GM15510 (cell line): ENCODE measurements around the gene RET.

Experiments used
- POLR2A ChIP-seq: IDR thresholded peaks from 3 replicates; pipeline ENCODE4 v1.6.1; 2011; ENCODE audit warnings: borderline replicate concordance; ENCODE audit not compliant: insufficient read length; ENCODE audit errors: extremely low read depth

Gene RET

DNA sequence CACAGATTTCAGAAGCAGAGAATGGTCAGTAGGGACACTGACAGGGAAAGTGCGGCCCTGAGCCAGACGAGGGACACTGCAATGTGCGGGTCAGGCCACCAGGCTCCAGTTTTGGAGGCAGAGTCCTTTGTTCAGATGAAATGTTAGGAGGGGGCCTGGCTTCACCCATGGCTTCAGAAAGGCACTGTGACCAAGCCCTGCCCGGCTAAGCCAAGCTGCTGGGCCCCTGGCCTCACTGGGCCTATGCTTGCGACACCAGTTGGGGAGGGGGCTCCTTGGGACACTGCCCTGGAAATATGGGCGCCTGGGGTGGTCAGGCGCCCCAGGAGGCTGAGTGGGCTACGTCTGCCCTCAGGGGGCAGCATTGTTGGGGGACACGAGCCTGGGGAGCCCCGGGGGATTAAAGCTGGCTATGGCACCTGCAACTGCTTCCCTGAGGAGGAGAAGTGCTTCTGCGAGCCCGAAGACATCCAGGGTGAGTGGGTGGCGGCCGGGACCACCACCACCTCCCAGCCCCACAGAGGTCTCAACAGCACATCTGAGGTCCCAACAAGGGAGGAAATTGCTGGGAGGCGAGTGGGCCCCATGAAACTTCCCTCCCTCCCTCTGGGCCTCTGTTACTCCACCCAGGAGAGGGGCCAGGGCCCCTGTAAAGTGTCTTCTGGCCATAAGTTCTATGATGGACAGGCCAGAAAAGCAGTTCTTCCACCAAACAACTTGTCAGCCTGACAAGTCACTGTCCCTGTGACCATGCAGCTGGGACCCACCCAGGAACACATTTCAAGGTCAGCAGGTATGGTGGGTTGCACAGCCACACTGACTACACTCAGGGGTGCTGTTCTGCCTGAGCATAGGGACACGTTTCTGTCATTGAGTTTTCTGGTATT, 36.6 kb downstream of the RET start:
- no peak for TF ChIP-seq POLR2A

DNA sequence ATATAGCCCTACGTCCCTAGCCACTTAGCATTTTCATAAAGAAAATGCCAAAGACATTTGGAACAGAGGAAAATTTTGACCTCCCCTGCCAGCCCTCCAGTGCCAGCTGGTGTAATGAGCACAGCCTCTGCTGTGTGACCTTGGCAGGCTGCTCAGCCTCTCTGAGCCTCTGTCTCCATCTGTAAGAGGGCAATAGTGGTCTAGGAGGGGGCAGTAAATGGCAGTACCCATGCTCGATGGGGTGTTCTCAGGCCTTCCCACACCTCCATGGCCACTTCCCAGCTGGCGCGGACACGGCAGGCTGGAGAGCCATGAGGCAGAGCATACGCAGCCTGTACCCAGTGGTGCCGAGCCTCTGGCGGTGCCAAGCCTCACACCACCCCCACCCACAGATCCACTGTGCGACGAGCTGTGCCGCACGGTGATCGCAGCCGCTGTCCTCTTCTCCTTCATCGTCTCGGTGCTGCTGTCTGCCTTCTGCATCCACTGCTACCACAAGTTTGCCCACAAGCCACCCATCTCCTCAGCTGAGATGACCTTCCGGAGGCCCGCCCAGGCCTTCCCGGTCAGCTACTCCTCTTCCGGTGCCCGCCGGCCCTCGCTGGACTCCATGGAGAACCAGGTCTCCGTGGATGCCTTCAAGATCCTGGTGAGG, 37.3 kb downstream of the RET start:
- TF ChIP-seq POLR2A: no peak

DNA sequence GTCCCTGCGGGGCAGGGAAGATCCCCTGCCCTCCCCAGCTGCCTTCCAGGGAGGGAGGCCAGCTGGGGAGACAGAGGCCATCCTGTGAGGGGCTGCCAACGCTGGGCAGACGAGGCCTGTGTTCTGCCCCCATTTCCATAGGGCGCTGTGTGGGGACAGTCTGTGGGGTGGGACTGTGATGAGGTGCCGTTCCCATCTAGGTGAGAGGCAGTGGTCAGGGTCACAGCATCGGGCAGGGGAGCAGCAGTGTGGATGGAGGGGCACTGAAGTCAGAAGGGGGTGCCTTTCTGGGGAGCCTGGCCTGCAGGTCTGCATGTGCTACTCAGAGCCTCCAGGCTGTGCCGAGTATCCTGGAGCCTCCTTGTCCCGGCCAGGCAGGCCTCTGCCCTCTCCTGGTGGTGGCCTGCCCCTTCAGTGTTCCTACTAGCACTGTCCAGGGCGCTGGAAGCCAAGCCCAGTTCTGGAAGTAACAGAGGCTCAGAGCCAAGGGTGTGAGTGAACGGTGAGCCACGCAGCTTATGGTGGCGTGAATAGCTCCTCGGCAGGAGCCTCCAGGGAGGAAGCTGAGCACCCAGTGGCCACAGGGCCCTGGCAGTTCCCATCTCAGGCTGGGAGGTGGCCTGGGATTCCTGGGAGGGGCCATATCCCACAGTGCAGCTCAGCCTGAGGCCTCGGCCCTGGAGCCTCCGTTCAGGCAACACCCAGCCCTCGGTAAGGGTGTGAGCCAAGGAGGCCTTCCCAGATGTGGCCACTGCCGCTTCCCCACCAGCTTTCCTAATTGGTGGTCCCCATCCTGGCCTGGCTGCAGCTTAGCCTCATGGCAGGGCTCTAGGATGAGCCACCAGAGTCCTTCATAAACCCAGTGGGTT, 38.1 kb downstream of the RET start:
- TF ChIP-seq POLR2A: no peak

DNA sequence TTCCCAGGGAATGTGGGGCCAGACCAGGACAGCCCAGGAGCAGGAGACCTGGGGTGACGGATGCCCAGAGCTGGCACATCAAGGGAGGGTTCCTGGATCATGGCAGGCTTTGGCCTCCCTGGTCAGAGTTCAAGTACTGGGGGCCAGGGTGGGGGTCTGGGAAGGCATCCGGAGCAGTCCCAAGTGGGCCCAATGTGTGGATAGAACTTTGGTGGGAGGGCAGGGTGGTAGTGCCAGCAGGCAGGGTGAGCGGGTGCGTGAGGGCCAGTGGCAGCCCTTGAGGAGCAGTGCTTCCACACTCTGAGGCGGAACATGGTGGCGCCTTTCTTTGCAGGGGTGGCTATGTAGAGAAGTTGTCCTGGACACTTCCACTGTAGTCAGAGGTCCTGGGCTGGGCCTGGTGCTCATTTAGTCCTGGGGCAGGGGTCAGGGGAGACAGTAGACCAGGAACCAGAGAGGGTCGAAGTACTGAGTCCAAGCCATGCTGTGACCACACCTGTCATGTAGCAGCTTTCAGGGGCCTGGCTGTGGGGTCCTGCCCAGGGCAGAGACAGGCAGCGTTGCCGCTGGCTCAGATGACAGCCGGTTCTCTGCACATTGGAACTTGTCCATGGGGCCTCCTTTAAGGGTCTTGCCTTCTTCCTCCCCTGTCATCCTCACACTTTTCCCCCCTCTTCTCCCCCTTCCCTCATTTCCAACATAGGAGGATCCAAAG, 39.2 kb downstream of the RET start:
- TF ChIP-seq POLR2A: no peak

DNA sequence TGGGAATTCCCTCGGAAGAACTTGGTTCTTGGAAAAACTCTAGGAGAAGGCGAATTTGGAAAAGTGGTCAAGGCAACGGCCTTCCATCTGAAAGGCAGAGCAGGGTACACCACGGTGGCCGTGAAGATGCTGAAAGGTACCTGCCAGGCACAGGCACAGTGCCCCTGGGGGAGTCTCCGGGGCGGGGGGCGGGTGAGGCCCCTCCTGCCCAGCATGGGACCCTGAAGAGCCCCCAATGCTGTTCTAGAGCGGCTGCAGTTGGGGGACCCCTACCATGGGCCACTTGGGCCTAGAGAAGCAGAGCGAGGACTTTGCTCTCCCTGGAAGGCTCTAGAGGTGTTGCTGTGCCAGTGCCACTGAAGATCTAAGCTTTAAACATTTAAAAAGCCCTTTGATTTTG, 39.7 kb downstream of the RET start:
- no peak for TF ChIP-seq POLR2A

DNA sequence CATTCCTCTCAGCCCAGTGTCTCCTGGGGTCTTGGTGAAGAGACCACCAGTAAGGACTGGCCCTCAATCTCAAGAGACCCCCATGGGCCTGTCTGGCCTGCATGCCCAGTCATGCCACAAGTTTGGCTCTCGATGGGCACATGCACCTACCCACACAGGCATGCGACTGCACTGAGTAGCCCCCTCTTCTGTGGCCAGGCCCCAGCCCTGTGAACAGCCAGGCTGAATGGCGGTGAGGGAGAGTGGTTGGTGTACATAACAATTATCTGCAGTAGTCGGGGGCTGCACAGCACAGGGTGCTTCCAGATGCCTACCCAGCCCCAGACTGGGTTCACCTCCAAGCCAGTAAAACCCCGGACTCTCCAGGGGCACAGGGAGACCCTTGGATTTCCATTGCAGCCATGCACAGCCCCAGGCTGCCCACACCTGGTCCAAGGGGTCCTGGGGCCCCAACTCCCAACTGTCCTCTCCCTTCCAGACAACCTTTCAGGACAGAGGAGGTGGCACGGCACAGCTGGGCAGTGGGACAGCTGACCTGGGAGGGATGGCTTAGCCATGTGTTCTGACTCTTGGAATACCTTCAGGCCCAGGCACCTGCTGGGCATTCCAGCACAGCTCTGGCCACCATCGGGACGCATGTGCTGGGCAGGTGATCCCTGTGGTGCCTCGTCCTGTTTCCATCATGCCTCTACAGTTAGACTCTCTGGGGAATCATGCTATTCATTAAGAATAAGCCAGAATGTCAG, 40.3 kb downstream of the RET start:
- no peak for TF ChIP-seq POLR2A

DNA sequence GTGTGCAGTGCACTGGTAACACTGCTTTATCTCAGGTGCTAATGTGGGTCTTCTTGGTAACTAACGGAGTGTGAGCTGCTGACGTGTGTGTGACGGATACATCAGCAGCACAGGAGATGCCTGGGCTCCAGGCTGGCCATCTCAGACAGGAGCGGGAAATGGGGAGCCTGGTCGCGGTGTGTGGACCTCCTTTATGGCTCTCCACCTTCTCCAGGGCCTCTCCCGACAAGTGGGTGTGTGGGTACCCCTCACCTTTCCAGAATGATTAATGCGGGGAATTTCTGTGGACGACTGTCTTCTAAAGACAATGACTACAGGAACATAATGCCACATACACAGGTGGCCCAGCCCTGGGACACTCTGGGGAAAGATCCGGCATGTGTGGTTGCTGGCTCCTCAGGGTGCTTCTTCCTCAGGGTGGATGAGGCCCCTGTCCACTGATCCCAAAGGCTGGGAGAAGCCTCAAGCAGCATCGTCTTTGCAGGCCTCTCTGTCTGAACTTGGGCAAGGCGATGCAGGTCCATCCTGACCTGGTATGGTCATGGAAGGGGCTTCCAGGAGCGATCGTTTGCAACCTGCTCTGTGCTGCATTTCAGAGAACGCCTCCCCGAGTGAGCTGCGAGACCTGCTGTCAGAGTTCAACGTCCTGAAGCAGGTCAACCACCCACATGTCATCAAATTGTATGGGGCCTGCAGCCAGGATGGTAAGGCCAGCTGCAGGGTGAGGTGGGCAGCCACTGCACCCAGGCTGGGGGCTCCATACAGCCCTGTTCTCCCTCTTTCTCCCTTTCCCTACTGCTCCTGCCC, 41.1 kb downstream of the RET start:
- TF ChIP-seq POLR2A: no peak

DNA sequence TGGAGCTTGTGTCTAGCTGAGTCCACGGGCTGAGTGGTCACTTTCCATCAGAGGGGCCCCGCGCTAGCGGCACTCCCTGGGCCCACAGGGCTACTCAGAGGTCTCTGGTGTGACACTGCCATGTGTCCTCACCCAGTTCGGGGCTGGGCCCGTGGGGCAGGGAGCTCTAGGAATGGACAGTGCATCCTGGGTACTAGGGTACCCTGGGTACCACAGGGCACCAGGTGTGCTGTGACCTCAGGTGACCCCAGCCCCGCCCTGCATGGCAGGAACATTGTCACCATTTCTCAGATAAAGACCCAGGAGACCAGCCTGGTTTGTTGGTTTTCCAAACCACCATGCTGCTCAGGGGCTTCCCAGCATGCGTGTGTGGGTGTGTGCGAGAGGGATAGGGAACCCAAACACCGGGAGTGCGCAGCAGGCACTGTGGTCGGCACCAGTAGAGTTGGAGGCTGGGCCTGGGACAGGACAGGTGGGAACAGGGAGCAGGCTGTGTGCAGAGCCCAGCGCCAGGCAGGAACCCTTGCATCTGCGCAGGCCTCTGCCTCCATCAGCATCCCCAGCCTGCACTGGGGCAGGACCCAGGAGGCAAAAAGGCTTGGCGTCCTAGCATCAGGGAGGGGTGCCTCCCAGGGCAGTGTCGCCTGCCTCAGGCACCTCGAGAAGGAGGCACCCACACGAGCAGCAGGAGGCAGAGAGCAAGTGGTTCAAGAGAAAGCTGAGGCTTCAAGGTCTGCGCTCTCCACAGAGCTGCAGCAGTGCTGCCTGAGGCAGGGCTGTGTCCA, 42.0 kb downstream of the RET start:
- no peak for TF ChIP-seq POLR2A

DNA sequence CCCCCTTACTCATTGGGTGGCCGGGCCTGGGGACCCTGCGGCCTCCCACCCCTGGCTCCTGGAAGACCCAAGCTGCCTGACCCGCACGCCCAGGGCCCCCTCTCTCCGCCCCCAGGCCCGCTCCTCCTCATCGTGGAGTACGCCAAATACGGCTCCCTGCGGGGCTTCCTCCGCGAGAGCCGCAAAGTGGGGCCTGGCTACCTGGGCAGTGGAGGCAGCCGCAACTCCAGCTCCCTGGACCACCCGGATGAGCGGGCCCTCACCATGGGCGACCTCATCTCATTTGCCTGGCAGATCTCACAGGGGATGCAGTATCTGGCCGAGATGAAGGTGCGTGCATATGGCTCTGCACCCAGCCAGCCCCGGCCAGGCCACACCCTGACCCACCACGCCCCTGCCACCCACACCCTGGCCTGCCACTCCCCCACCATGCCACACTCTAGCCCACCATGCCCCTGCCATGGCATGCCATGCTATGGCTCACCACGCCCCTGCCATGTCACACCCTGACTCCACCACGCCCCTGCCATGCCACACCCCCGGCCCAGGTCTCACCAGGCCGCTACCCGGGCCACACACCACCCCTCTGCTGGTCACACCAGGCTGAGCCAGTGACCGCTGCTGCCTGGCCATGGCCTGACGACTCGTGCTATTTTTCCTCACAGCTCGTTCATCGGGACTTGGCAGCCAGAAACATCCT, 42.7 kb downstream of the RET start:
- TF ChIP-seq POLR2A: no peak

DNA sequence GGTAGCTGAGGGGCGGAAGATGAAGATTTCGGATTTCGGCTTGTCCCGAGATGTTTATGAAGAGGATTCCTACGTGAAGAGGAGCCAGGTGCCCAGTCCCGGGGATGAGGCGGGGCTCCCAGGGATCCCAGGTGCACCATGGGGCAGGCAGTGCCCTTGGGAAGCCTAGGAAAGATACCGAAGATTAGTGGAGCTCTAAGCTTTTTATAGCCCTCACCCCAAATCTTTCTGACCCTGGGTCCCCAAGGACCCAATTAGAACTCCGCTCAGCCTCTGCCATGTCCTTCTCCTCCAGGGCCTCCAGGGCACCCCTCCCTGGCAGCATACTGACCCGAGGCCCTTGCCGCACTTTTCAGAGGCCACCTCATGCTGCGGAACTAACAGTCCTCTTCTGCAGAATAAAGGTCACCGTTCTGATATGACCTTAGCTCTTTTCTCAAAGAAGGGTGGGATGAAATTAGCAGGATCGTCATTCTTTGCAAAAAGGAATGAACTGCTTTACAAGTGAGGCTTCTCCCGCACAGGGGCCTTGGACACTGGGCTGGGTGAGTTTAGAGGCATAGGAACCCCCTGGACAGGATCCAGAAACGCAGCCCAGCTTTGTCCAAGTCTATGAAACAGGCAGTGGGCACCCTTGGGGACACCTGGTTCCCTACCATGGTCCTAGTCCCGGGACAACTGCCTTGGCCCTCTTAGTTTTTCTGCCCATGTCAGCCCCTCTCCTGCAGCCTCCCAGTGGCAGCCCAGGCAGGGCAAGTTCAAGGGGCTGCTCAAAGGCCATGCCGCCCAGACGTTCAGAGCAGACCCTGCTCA, 43.5 kb downstream of the RET start:
- TF ChIP-seq POLR2A: no peak

DNA sequence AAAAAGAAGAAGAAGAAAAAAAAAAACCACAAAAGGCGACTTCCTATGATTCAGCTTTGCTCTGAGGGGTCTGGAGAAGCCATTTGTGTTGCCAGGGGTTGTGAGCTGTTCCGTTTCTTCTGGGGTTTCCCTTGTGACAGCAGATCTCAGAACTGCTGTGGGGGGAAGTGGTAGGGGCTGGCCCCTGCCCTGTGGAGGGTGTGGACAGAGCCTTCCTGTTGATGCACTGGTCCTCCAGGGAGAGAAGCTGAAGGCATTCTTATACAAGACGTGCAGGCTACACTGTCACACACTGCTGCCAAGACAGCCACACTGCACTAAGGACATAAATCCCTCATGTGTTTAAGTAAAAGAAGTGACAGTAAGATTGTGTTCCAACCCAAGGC, 44.1 kb downstream of the RET start:
- no peak for TF ChIP-seq POLR2A
